Right renal cortex interstitium (tissue), 3 donors: ENCODE measurements around the gene PAK5. TPM values are rescaled to one million over a fixed set of nuclear protein-coding genes. Genes with fewer than 3 reads are reported as not detected.

ENCODE experiments used
- DNase-seq, 3 donors: peaks; one replicate each; pipeline ENCODE4 v3.0.0-alpha.2; 2013; ENCODE audit warnings: low read depth in 3 of 3, low spot score in 2 of 3
- polyA plus RNA-seq, 3 donors: library from polyadenylated mRNA; unstranded; fragments of 120-200 nt; gene quantifications; one replicate each; pipeline ENCODE4 v1.2.1, GENCODE V29; 2013; ENCODE audit not compliant: insufficient read length in 3 of 3

Gene PAK5
- polyA plus RNA-seq, 3 donors = 0.28 to 0.69 (median 0.49) TPM

GRCh38 chr20:9582137-9582536, 256.7 kb downstream of the PAK5 start:
- DNase-seq = no peak

DNA sequence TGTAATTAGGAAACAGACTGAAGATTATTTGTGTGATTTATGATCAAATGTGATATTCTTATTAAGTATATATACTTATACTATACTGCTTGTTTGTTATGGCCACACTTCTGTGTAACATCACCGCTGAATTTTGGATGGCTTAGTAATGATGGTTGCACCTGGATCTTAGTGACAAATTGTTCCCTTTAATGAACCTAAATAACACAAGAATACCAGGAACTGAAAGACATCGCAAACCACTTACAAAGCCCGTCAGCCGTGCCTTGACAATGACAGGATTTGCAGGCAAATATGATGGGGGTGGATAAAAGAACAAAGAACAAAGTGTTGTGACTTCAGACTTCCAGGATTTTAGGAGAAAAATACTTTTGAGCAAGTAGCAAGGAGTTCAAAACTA, 257.4 kb downstream of the PAK5 start:
- DNase-seq = no peak

GRCh38 chr20:9578594-9578993, 260.3 kb downstream of the PAK5 start:
- DNase-seq = no peak

- no peak for DNase-seq
Observed at GRCh38 chr20:9577397-9577796, 261.5 kb downstream of the PAK5 start.

- no peak for DNase-seq
Observed at GRCh38 chr20:9576695-9577094, 262.2 kb downstream of the PAK5 start.

- no peak for DNase-seq
Observed at GRCh38 chr20:9575836-9576235, 263.0 kb downstream of the PAK5 start.

DNA sequence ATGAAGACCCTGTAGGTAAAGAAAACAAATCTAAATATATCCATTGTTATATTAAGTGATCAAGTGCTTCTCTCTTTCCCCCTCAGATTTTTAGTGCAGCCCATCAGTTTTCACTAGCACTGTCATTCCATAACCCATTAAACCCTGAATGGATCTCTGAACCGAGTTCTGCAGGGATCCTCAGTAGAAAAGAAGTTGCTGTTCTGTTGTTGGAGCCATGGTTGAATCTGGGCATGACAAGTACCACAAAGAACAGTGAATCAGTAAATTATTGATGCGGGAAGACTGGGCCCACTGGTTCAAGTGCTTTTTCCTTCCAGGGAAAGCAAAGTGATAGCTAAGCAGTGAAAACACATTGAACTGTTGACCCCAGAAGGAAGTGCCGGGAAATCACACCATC, 264.1 kb downstream of the PAK5 start:
- no peak for DNase-seq

DNA sequence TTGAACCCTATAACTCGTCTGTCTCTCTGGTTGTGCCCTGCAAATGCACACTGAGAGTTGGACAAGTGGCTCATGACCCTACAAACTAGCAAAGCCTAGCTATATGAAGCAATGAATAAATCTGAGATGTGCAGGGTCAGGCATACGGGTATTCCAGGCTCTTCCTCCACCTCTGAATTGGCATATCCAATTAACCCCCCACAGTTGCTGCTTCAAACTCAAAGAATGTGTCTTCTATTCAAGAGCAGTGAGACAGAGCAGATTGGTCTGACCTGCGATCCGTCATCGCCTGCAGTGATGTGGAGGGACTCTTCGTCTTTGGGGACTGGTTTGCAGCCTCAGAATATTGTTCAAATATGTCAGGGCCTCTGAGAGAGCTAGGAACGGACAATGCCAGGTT, 264.7 kb downstream of the PAK5 start:
- no peak for DNase-seq

- peak in 2 of 3 donors; percentile 20 to 30 for DNase-seq
Observed at GRCh38 chr20:9573335-9574151, 265.3 kb downstream of the PAK5 start.

GRCh38 chr20:9572670-9573069, 266.2 kb downstream of the PAK5 start:
- no peak for DNase-seq

DNA sequence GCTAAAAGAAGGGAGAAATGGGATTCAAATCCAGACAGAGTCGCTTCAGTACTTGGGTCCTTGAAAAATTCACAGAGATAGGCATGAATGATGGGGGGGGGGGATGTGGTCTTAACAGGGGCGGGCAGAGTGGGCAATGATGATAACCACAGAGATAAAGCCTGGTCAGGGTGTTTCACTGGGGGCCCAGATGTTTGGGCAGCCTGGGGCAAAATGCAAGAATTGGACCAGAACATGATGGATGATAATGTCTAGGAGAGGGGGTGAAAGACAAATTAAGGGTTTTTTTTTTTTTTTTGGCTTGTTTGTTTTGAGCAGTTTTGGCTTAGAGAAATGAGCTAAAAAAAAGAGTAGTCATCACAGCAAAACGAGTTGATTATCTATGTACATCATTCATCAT, 267.1 kb downstream of the PAK5 start:
- no peak for DNase-seq

GRCh38 chr20:9570612-9571011, 268.3 kb downstream of the PAK5 start:
- no peak for DNase-seq

GRCh38 chr20:9566977-9567376, 271.9 kb downstream of the PAK5 start:
- DNase-seq = no peak

GRCh38 chr20:9565910-9566550, 272.8 kb downstream of the PAK5 start:
- DNase-seq = no peak

DNA sequence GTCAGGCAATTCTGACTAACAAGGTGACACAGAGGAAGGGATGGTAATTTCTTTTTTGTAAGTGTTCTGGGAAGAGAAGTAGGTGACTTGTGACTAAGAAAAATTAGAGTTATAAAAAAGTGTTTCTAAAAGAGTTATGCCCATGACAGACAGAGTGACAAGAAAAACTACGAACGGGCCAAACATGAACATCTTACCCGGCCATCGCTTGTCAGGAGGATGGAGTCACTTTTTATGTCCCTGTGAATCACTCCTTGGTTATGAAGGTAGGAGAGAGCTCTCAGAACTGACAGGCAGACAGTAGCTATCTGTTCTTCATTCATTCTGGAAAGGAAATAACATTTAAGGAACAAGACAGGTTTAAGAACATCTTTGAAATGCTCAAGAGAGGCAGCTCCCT, 281.5 kb downstream of the PAK5 start:
- DNase-seq = no peak

DNA sequence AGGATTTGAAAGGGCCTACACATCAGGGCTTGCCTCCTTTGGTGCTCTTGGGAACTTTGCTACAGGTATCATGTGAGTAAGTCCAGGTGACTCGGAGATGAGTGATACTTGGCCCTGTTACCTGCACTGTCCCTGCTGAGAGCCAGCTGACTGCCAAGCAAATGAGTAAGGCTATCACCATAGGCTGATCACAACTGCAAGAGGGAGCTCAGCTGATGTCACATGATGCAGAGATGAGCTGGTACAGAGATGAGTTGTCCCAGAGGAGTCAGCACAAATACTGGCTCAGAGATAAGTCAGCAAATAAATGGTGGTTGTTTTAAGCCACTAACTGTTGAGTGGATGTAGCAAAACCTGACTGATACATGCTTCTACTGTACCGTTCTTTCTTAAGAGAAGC, 283.1 kb downstream of the PAK5 start:
- DNase-seq = no peak

DNA sequence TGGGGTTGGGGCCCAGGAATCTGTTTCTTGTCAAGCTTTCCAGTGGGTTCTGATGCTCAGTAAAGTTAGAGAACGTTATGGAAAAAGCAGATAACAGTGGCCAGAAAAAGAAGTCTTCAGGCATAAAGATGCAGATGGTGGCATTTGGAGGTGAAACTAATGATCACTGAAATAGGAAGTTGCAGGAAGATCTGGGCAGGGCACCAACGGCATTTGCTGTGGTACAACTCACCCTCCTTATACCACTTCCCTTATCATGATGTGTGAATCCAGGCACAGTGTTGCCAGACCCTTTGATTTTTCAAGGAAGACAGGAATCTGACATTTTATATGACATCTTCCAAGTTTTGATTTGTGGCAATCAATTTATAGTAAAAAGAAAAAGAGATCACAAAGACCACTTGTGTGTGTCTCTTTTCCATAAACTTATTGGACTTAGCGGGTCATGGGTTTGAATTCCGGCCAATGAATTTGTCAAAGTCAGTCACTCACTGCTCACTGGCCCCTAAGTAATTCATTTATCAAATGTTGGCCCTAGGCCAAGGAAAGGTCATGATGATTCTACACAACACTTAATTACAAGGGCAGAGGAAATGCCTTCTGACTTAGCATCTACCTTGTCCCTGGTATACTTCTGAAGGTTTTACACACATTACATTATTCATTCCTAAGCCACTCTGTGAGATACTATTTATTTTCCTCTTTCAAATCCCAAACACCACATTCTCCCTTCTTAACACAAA, 286.9 kb downstream of the PAK5 start:
- DNase-seq = no peak

DNA sequence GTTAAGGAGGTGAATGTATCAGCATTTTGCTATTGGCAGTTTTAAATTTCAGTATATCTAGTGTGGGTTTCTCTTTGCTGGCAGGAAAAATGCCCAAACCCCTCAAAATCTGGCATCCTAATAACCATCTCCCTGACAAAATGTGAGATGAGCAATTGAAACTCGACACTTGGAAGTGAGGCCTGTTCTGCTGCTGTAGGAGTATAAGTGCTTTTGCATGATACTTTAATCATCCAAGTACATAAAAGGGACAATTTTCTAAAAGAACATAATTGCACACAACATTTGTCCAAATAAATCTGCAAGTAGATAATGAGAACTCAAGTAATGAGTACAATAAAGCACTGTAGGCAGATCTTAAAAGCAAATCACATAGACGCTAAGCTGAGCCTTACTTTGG, 288.0 kb downstream of the PAK5 start:
- no peak for DNase-seq

GRCh38 chr20:9550283-9550682, 288.6 kb downstream of the PAK5 start:
- DNase-seq = no peak

- no peak for DNase-seq
Observed at GRCh38 chr20:9543214-9543613, 295.7 kb downstream of the PAK5 start.

DNA sequence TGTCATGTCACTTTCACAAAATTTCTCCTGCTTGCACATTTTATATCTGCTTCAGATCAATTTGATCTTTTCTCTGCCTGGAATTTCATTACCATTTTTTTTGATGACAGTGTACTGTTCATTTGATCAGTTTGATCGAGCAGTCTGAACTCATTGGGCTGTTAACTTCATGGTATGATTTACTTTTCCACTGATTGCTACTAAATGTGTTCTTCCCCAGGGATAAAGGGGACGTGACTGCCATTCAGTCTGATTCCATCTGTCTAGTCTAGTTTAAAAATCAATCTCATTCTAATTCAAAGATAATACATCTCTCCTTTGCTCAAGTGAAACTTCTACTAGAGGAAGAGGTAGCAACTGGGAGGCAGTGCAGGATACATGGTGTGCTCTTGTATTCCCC, 303.4 kb downstream of the PAK5 start:
- no peak for DNase-seq

DNA sequence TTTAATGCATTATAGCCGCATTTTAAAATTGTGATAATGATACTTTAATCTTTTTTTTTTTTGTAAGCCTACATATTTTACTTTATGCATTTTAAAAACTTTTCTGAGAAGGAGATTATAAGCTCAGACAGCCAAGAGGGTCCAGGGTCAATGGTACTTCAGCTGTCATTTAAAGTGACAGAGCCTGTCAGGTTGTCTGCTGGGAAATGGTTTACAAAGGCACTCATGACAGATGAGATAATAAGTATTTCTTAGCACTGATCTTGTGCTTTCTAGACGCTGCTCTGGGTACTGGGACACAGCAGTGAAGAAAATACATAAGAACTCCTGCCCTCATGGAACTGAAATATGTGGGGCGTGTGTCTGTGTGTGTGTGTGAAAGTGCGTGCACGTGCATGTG, 304.9 kb downstream of the PAK5 start:
- DNase-seq = no peak
